IMR-90 (cell line): ENCODE data around the gene OR52E5. TPM values are rescaled to one million over a fixed set of nuclear protein-coding genes. Genes with fewer than 3 reads are reported as not detected.

Source experiments
- ATAC-seq: fragments of 200-7000 bp; cut with Tn5 transposase; 2 replicates; pipeline ENCODE4 v1.9.1; 2020; ENCODE audit warnings: low read depth, mild to moderate bottlenecking, moderate library complexity
- BruUV-seq: library from RNA; stranded (reverse); fragments of 400-500 nt; replicated peaks from 2 replicates; lab custom pipeline; 2021; lab: Mats Ljungman, UMichigan
- CTCF ChIA-PET: fragments of 300-600 bp; formaldehyde crosslinking; extraction: SDS; loops from one replicate; lab custom pipeline; 2021; ENCODE audit warnings: antibody characterized with exemption; lab: Yijun Ruan, JAX
- POLR2A ChIA-PET: fragments of 300-600 bp; sonication (Branson Sonifier 250); formaldehyde crosslinking; loops from one replicate; lab custom pipeline; 2022; ENCODE audit warnings: antibody characterized with exemption; ENCODE audit not compliant: unreplicated experiment; lab: Charles Lee
- DNase-seq: peaks from one replicate; pipeline ENCODE4 v3.0.0; 2013
- H2AFZ ChIP-seq: replicated peaks from 2 replicates; pipeline ENCODE3; 2013; ENCODE audit warnings: low read length, mild to moderate bottlenecking; ENCODE audit not compliant: poor library complexity
- H2AK5ac ChIP-seq: 2 replicates; pipeline ENCODE4 v1.6.1; 2013; ENCODE audit warnings: low read depth, low read length, inconsistent platforms
- H2AK9ac ChIP-seq: replicated peaks from 2 replicates; pipeline ENCODE3; 2013; ENCODE audit warnings: mild to moderate bottlenecking, low read depth, low read length, moderate library complexity; ENCODE audit not compliant: poor library complexity
- H2BK120ac ChIP-seq: 2 replicates; pipeline ENCODE4 v1.6.1; 2013; ENCODE audit warnings: low read depth, low read length, inconsistent platforms
- H2BK15ac ChIP-seq: 3 replicates; pipeline ENCODE4 v1.6.1; 2013; ENCODE audit warnings: low read depth, low read length, inconsistent platforms
- H2BK20ac ChIP-seq: 2 replicates; pipeline ENCODE4 v1.6.1; 2013; ENCODE audit warnings: low read depth, mild to moderate bottlenecking, inconsistent platforms, low read length, moderate library complexity
- H2BK5ac ChIP-seq: 2 replicates; pipeline ENCODE4 v1.6.1; 2013; ENCODE audit warnings: mild to moderate bottlenecking, low read depth, low read length, inconsistent platforms; ENCODE audit not compliant: poor library complexity, severe bottlenecking
- H3K14ac ChIP-seq: replicated peaks from 2 replicates; pipeline ENCODE4 v1.6.1; 2013; ENCODE audit warnings: low read depth, low read length, inconsistent platforms
- H3K18ac ChIP-seq: 2 replicates; pipeline ENCODE4 v1.6.1; 2013; ENCODE audit warnings: low read depth, low read length, control low read depth
- H3K23ac ChIP-seq: 2 replicates; pipeline ENCODE4 v1.6.1; 2013; ENCODE audit warnings: low read depth, low read length, inconsistent platforms
- H3K27ac ChIP-seq: 2 replicates; pipeline ENCODE4 v1.5.1; 2013; ENCODE audit warnings: mild to moderate bottlenecking, control low read depth, low read length; ENCODE audit not compliant: insufficient read depth
- H3K27me3 ChIP-seq: 2 replicates; pipeline ENCODE4 v1.6.1; 2013; ENCODE audit warnings: low read length; ENCODE audit not compliant: control insufficient read depth, insufficient read depth
- H3K36me3 ChIP-seq: 2 replicates; pipeline ENCODE4 v1.6.1; 2013; ENCODE audit warnings: low read length, mixed read lengths; ENCODE audit not compliant: control insufficient read depth, insufficient read depth
- H3K4ac ChIP-seq: 2 replicates; pipeline ENCODE4 v1.6.1; 2013; ENCODE audit warnings: low read depth, low read length, inconsistent platforms
- H3K4me1 ChIP-seq: 2 replicates; pipeline ENCODE4 v1.6.1; 2013; ENCODE audit warnings: low read length, mixed read lengths; ENCODE audit not compliant: control insufficient read depth, insufficient read depth
- H3K4me2 ChIP-seq: 2 replicates; pipeline ENCODE4 v1.6.1; 2013; ENCODE audit warnings: low read depth, mild to moderate bottlenecking, control low read depth, low read length, moderate library complexity
- H3K4me3 ChIP-seq: 2 replicates; pipeline ENCODE4 v1.5.1; 2013; ENCODE audit warnings: low read depth, mild to moderate bottlenecking, control low read depth, low read length, moderate library complexity; ENCODE audit not compliant: insufficient read depth
- H3K56ac ChIP-seq: 2 replicates; pipeline ENCODE4 v1.6.1; 2013; ENCODE audit warnings: low read length, inconsistent platforms; ENCODE audit not compliant: insufficient read depth; ENCODE audit errors: extremely low read depth
- H3K79me1 ChIP-seq, 2 experiments: 2 replicates each; pipeline ENCODE4 v1.6.1; 2013; ENCODE audit warnings: low read length in 2 of 2, inconsistent platforms in 1 of 2, low read depth in 1 of 2
- H3K9ac ChIP-seq: 2 replicates; pipeline ENCODE4 v1.6.1; 2013; ENCODE audit warnings: low read depth, low read length, control low read depth
- H3K9me1 ChIP-seq: 2 replicates; pipeline ENCODE4 v1.6.1; 2013; ENCODE audit warnings: low read length, inconsistent platforms; ENCODE audit not compliant: insufficient read depth
- H3K9me3 ChIP-seq: 2 replicates; pipeline ENCODE4 v1.6.1; 2013; ENCODE audit warnings: low read length; ENCODE audit not compliant: control insufficient read depth, insufficient read depth
- H4K20me1 ChIP-seq: 2 replicates; pipeline ENCODE4 v1.6.1; 2013; ENCODE audit warnings: low read length, inconsistent platforms; ENCODE audit not compliant: insufficient read depth
- H4K5ac ChIP-seq: 2 replicates; pipeline ENCODE4 v1.6.1; 2013; ENCODE audit warnings: mild to moderate bottlenecking, low read depth, low read length, control low read depth
- H4K8ac ChIP-seq, 2 experiments: 2 replicates each; pipeline ENCODE4 v1.6.1; 2013; ENCODE audit warnings: low read depth in 2 of 2, low read length in 2 of 2, control low read depth in 1 of 2, inconsistent platforms in 1 of 2
- H4K91ac ChIP-seq: 2 replicates; pipeline ENCODE4 v1.6.1; 2013; ENCODE audit warnings: low read depth, low read length, inconsistent platforms; ENCODE audit not compliant: insufficient read depth
- MAFK ChIP-seq: IDR thresholded peaks from 2 replicates; pipeline ENCODE4 v1.6.1; 2012; ENCODE audit warnings: low read depth, low read length, improper control_type of control experiment
- POLR2A ChIP-seq: IDR thresholded peaks from 2 replicates; pipeline ENCODE4 v1.6.1; 2012; ENCODE audit warnings: mild to moderate bottlenecking, low read depth, low read length
- RAD21 ChIP-seq: IDR thresholded peaks from 2 replicates; pipeline ENCODE4 v1.6.1; 2012; ENCODE audit warnings: low read length, improper control_type of control experiment
- WGBS, 2 experiments: methylation state at CpG; one replicate each; pipeline versions ENCODE4 v1.1.5 to v1.1.7; 2013; ENCODE audit warnings: missing lambda C conversion rate in 2 of 2; ENCODE audit not compliant: insufficient read length in 1 of 2; ENCODE audit errors: extremely low coverage in 2 of 2; 5-methylcytosine and 5-hydroxymethylcytosine counted together
- dilution Hi-C: fragments of 300-500 bp; cut with HindIII; formaldehyde crosslinking; loops from one replicate; pipeline ENCODE4 v1.14.3; 2018; ENCODE audit warnings: low sequenced_read_pairs; ENCODE audit not compliant: unreplicated experiment
- in situ Hi-C: fragments of 300-500 bp; cut with MboI; formaldehyde crosslinking; loops from 3 replicates; pipeline ENCODE4 v1.14.3; 2019; ENCODE audit warnings: low sequenced_read_pairs, inconsistent platforms, mixed read lengths
- intact Hi-C: fragments of 100-400 bp; cut with micrococcal nuclease; formaldehyde crosslinking; loops from 2 replicates; pipeline ENCODE4 v1.10.0; 2022
- polyA plus RNA-seq, 3 experiments: library from polyadenylated mRNA; depleted of rRNA; stranded (reverse); fragments of >200 nt; gene quantifications; 2 replicates each; pipeline ENCODE4 v1.2.3, GENCODE V29; 2012; ENCODE audit warnings: low replicate concordance in 1 of 3
- total RNA-seq: library from RNA; depleted of rRNA; stranded (reverse); fragments of >200 nt; gene quantifications from 2 replicates; pipeline ENCODE4 v1.2.3, GENCODE V29; 2012

Gene OR52E5
- total and polyA plus RNA-seq, 2 of the 4 experiments (the other 2 are of a cell fraction) = not detected

- H3K14ac ChIP-seq = no peak overlapping the region
- BruUV-seq = no TSS peak
- TF ChIP-seq RAD21 (no peak), MAFK (peak; percentile 84), POLR2A (no peak)
- no peak overlapping the region for H3K27ac ChIP-seq
- no peak overlapping the region for H2AFZ ChIP-seq
- WGBS, 2 experiments = 91% methylated on average over 16 of the region's 17 CpGs; no CpG with 5 or more reads in 1 of the 2 experiments
- ATAC-seq (no peak), DNase-seq (no peak)
- no peak overlapping the region for H4K8ac ChIP-seq
- H3K56ac ChIP-seq = no peak overlapping the region
- no peak overlapping the region for H2BK20ac ChIP-seq
- in situ Hi-C loops (no loop called here), dilution Hi-C loops (no loop called here), intact Hi-C loops (no loop called here)
- no peak overlapping the region for H4K91ac ChIP-seq
- no peak overlapping the region for H3K18ac ChIP-seq
- no peak overlapping the region for H3K4ac ChIP-seq
- peaks cover 46% of the 10 kb centered on the region for H3K9me3 ChIP-seq
- CTCF ChIA-PET = no interaction called here
- no peak overlapping the region for H2BK15ac ChIP-seq
- no peak overlapping the region for H2AK9ac ChIP-seq
- POLR2A ChIA-PET = no interaction called here
- no peaks in the 10 kb centered on the region for H3K79me1 ChIP-seq
- no peak overlapping the region for H2BK5ac ChIP-seq
- no peak overlapping the region for H3K23ac ChIP-seq
- no peaks in the 10 kb centered on the region for H4K20me1 ChIP-seq
- no peak overlapping the region for H2AK5ac ChIP-seq
- no peak overlapping the region for H3K4me3 ChIP-seq
- no peak overlapping the region for H2BK120ac ChIP-seq
- no peak overlapping the region for H3K4me2 ChIP-seq
- no peaks in the 10 kb centered on the region for H3K36me3 ChIP-seq
- H3K9ac ChIP-seq = no peak overlapping the region
- H3K9me1 ChIP-seq = no peaks in the 10 kb centered on the region
- H3K27me3 ChIP-seq = no peaks in the 10 kb centered on the region
- no peaks in the 10 kb centered on the region for H3K4me1 ChIP-seq
- H4K5ac ChIP-seq = no peak overlapping the region
Measured at GRCh38 chr11:5928271-5928670, 35.3 kb downstream of the OR52E5 start.
